ENCODE data around the gene ZNF660. TPM values are rescaled to one million over a fixed set of nuclear protein-coding genes. Genes with fewer than 3 reads are reported as not detected.

Gene ZNF660
- total RNA-seq, 4 donors from 2014 or later, result 0.13 to 0.45 (median 0.17) TPM

DNA sequence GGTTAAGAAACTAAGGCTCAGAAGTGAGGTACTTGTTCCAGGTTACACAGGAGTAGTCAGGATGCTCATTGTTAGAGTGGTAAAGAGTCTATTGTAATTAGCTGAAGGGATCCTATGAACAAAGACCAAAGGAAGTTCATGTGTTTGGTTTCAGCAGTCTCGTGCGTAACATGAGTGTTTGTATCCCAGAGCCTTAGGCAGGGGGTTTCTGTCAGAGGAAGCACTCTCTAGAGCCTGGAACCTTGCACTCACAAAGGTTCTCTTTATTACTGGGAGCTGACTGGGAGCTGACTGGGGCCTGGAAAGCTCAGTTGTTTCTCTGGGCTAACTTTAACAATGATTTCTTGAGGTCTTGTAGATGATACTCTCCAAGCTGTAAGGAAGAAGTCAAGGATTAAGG is 44.0 kb downstream of the ZNF660 start:
- no peak for TF ChIP-seq POLR2A (IDR thresholded peaks at IDR 0.05)
- TF ChIP-seq, protein P1, sequence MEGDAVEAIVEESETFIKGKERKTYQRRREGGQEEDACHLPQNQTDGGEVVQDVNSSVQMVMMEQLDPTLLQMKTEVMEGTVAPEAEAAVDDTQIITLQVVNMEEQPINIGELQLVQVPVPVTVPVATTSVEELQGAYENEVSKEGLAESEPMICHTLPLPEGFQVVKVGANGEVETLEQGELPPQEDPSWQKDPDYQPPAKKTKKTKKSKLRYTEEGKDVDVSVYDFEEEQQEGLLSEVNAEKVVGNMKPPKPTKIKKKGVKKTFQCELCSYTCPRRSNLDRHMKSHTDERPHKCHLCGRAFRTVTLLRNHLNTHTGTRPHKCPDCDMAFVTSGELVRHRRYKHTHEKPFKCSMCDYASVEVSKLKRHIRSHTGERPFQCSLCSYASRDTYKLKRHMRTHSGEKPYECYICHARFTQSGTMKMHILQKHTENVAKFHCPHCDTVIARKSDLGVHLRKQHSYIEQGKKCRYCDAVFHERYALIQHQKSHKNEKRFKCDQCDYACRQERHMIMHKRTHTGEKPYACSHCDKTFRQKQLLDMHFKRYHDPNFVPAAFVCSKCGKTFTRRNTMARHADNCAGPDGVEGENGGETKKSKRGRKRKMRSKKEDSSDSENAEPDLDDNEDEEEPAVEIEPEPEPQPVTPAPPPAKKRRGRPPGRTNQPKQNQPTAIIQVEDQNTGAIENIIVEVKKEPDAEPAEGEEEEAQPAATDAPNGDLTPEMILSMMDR (IDR thresholded peaks at IDR 0.05), result no peak

DNA sequence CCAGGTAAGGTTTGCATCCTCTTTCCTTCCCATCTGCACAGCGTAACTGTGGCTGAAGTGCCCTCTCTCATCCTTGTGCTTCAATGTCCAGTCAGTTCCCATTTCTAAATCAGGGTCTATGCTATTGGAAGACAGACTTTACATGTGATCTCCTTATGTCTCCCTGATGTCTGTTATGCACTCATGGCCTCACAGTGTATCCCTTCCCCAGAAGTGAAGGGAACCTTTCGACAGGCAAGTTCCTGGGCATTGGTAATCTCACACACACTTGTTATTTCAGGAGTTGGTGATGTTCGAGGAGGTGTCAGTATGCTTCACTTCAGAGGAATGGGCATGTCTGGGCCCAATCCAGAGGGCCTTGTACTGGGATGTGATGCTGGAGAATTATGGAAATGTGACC is 47.4 kb downstream of the ZNF660 start:
- intact Hi-C loops (cut with DNase I; ENCODE audit: low total_unique reads), result no loop called here
- no peak for DNase-seq (ENCODE audit: low spot score in 2 of 2)
- TF ChIP-seq, protein P1 (IDR thresholded peaks at IDR 0.05), result no peak
- TF ChIP-seq POLR2A (IDR thresholded peaks at IDR 0.05), result no peak
- no peak overlapping the region for H3K4me3 ChIP-seq (ENCODE audit: low read depth, poor library complexity, severe bottlenecking)
- WGBS, 2 donors, result 92 to 96% methylated on average over 3 of the region's 3 CpGs

More for the DNA sequence above, 44.0 kb downstream of the ZNF660 start:
- H3K4me3 ChIP-seq (ENCODE audit: low read depth, poor library complexity, severe bottlenecking), result no peak overlapping the region
- intact Hi-C loops (cut with DNase I; ENCODE audit: low total_unique reads), result no loop called here
- WGBS, 2 donors, result 81 to 90% methylated on average over 2 of the region's 2 CpGs
- no peak for DNase-seq (ENCODE audit: low spot score in 2 of 2)

DNA sequence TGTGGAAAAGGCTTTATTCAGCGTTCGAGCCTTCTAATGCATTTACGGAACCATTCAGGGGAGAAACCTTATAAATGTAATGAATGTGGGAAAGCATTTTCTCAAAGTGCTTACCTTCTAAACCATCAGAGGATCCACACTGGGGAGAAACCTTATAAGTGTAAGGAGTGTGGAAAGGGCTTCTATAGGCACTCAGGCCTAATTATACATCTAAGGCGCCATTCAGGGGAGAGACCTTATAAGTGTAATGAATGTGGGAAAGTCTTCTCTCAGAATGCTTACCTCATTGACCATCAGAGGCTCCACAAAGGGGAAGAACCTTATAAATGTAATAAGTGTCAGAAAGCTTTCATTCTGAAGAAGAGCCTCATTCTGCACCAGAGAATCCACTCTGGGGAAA is 57.6 kb downstream of the ZNF660 start:
- no peak for TF ChIP-seq POLR2A (IDR thresholded peaks at IDR 0.05)
- TF ChIP-seq, protein P1 (IDR thresholded peaks at IDR 0.05), result no peak
- intact Hi-C loops (cut with DNase I; ENCODE audit: low total_unique reads), result no loop called here
- no peak overlapping the region for H3K4me3 ChIP-seq (ENCODE audit: low read depth, poor library complexity, severe bottlenecking)
- DNase-seq (ENCODE audit: low spot score in 2 of 2), result no peak
- 94 to 96% methylated on average over 4 of the region's 4 CpGs for WGBS, 2 donors

DNA sequence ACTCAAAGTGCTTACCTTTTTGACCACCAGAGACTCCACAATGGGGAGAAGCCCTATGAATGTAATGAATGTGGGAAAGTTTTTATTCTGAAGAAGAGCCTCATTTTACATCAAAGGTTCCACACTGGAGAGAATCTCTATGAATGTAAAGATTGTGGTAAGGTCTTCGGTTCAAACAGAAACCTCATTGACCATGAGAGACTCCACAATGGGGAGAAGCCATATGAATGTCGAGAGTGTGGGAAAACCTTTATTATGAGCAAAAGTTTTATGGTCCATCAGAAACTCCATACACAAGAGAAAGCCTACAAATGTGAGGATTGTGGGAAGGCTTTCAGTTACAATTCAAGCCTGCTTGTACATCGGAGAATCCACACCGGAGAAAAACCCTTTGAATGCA is 58.3 kb downstream of the ZNF660 start:
- DNase-seq (ENCODE audit: low spot score in 2 of 2), result no peak
- no peak overlapping the region for H3K4me3 ChIP-seq (ENCODE audit: low read depth, poor library complexity, severe bottlenecking)
- no peak for TF ChIP-seq POLR2A (IDR thresholded peaks at IDR 0.05)
- TF ChIP-seq, protein P1 (IDR thresholded peaks at IDR 0.05), result no peak
- intact Hi-C loops (cut with DNase I; ENCODE audit: low total_unique reads), result no loop called here
- 97 to 99% methylated on average over 4 of the region's 4 CpGs for WGBS, 2 donors

DNA sequence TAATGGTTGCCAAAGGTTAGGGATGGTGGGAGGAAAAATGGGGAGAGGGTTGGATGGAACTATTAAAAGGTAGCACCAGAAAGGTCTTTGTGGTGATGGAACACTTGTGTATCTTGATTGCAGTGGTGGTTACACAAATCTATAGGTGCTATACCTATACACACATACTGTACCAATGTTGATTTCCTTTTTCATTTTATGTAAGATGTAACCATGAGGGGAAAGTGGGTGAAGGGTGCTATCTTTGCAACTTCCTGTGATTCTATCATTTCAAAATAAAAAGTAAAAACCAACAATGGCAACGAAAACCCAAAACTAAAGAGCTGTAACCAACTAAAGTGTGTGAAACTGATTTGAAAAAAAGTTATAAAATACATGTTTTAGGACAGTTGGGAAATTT is 63.0 kb downstream of the ZNF660 start:
- no peak overlapping the region for H3K4me3 ChIP-seq (ENCODE audit: low read depth, poor library complexity, severe bottlenecking)
- DNase-seq (ENCODE audit: low spot score in 2 of 2), result no peak
- intact Hi-C loops (cut with DNase I; ENCODE audit: low total_unique reads), result no loop called here
- TF ChIP-seq, protein P1 (IDR thresholded peaks at IDR 0.05), result no peak
- TF ChIP-seq POLR2A (IDR thresholded peaks at IDR 0.05), result no peak
- WGBS, 2 donors, result 83 to 96% methylated on average over 1 of the region's 1 CpG

DNA sequence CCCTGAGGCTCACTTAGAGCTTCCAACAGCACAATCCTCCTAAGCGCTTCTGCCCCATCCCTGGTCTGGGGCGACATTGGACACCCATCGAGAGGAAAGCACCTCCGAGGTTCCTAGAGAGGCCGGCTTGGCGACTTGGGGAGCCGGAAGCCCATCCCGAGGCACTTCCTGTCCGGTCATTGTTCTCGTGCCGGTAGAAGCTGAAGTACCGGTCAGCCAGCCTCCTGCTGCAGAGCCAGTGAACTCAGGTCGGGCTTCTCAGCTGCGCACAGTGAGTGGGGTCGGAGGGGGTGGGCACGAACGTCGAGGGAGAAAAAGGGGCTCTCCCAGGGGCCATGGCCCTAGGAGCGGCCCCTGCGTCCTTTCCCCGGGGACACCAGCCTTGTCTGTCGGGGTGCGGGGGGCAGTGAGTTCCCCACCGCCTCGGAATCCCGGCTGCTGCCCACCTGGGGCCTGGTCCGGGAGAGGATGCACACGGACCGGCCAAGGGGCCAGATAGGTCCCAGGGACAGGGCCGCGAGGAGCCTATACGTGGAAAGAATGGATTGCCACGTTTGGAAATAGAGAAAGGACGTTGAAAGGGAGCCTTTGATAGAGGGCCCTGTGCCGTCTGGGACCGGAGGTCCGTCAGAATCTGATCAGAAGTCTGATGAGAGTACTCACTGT is 63.9 kb downstream of the ZNF660 start, which contains the start of gene ZNF35:
Gene ZNF35 (plus strand): TSS at position 169 of the 666 bp plus-strand sequence. CDS start 2,336 bp downstream, outside the sequence.
- intact Hi-C loops (cut with DNase I; ENCODE audit: low total_unique reads), result no loop called here
- peak; percentile 55 to 90 for DNase-seq (ENCODE audit: low spot score in 2 of 2)
- TF ChIP-seq, protein P1 (IDR thresholded peaks at IDR 0.05), result no peak
- TF ChIP-seq POLR2A (IDR thresholded peaks at IDR 0.05), result no peak
- H3K4me3 ChIP-seq (ENCODE audit: low read depth, poor library complexity, severe bottlenecking), result peak within 1 kb of the TSS; percentile 69
- WGBS, 2 donors, result 0 to 1% methylated on average over 34 of the region's 37 CpGs
